GM12874 (cell line): ENCODE data around the gene CGRRF1.
A peak's percentile ranks its signal among the peaks of the same experiment; 100 is the strongest.

Experiments
- CTCF ChIP-seq: IDR thresholded peaks from 2 replicates; pipeline ENCODE4 v1.5.1; 2011; ENCODE audit warnings: low read depth, mild to moderate bottlenecking, control low read depth, low read length, moderate library complexity; ENCODE audit not compliant: insufficient read depth

Gene CGRRF1, protein sequence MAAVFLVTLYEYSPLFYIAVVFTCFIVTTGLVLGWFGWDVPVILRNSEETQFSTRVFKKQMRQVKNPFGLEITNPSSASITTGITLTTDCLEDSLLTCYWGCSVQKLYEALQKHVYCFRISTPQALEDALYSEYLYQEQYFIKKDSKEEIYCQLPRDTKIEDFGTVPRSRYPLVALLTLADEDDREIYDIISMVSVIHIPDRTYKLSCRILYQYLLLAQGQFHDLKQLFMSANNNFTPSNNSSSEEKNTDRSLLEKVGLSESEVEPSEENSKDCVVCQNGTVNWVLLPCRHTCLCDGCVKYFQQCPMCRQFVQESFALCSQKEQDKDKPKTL

DNA sequence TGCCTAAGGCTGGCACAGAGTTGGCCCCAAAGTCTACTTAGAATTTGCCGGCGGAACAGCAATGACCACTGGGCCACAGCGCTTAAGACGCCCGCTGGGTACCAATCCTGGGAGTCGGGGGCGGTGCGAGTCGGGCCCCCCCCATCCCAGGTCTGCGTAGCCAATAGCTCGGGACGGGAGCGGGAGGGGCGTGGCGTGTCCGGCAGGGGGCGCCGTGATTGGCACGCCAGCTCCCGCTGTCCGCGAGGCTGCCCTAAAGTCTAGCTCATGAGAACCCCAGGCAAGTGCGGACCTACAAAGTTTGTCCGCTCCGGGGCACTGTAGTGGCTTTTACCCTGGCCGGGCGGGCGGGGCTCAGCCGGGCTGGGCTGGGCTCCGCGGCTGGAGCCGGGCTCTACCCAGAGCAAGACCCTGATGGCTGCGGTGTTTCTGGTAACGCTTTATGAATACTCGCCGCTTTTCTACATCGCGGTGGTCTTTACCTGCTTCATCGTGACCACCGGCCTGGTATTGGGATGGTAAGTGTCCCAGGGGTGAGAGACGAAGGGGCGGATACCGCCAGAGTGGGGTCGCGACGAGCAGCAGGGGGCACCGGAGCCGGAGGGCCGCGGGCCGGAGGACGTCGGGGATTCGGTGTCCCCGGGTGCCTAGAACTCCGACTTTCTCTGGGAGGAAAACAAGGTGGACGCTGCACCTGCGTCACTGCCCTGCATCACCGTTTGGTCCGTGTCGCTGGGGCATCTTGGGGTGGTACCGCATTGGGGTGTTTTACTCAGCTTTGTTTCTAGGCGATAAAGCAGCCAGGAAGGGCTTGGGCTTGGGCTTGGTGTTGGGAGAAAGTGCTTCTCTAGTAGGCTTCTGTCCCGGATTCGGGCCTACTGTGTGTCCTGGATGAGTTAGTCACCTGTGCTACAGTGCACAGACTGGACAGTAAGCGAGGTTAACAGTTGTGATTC lies at the start of gene CGRRF1:
CGRRF1 (plus strand) TSS at position 361 of the 956 bp plus-strand sequence; CDS start at position 415, 54 bp downstream.
- TF ChIP-seq CTCF: peak; percentile 39; the same call in 1 of the 2 replicates

DNA sequence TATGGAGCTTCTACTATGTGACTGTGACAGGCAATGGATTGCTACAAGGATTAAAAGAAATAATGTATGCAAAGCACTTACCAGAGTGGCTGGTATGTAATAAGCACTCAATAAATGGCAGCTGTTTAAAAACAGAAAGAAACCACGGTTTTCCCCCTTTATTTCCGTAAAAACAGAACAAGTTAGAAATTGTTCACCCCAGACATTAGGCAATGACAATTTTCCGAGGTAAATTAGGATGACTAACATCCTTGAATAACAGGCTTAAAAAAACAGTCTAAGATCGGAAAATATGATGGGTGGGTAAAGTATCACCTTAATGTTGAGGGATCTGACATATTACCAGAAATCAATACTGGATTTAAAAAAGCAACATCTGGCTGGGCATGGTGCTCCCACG lies 47.7 kb upstream of the CGRRF1 start:
- TF ChIP-seq CTCF: no peak

DNA sequence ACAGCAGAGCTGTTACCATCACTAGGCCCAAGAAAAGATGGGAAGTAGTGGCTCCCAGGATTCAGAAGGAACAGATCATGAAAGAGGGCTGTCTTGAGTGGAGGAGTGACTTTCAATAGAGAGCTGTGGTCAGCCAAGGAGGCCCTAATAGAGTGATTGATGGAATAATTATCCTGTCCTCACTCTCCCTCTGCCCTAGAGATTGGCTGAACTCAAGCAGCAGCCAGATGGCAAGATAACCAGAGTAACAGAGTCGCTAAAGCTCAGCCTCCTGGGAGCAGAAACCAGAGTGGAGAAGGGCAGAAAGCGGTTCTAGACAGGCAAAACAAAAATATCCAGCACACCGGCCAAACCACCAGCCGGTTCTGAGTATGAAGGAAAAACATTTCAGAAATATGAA lies 44.1 kb upstream of the CGRRF1 start:
- TF ChIP-seq CTCF: no peak

DNA sequence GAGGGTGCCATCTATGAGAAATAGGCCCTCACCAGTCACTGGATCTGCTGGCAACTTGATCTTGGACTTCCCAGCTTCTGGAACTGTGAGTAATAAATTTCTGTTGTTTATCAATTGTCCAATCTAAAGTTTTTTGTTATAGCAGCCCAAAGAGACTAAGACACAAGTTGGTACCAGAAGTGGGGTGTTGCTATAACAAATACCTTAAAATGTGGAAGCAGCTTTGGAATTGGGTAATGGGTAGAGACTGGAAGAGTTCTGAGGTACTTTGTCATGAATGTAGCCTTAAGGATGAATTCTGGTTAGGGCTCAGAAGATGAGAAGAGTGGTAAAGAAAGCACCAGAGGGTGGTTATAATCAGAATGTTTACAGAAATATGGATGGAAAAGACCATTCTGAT lies 42.4 kb upstream of the CGRRF1 start:
- no peak for TF ChIP-seq CTCF

DNA sequence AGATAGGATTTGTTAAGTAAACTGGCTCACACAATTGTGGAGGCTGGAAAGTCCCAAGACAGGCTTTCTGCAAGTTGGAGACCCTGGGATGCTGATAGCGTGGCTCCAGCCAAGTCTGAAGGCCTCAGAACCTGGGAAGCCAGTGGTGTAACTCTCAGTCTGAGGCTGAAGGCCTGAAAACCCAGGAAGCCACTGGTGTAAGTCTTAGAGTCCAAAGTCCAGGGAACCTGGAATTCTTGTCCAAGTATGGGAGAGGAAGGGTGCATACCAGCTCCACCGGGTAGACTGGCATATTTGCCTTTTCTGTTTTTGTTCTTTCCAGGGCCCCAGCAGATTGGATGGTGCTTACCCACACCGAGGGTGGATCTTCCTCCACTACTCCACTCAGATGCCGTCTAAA lies 39.0 kb upstream of the CGRRF1 start:
- no peak for TF ChIP-seq CTCF

GRCh38 chr14:54471641-54472040 lies 38.1 kb upstream of the CGRRF1 start:
- no peak for TF ChIP-seq CTCF

DNA sequence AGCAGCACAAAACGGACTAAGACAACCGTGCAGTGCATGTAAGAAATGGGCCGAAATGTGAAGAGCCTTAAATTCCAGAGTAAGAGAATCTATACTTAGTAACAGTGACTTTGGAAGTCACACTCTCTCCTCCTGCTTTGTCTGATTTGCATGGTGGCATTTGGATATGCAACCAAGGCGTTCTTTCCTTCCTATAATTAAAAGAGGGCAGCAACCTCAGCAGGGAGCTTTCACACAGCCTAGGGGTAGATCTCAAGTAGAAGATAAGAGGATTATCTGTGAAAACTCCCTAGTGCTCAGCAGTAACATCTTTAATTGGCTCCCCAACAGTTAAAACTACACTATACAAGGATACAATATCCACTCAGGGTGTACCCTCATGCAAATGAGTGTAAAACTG lies 37.4 kb upstream of the CGRRF1 start:
- TF ChIP-seq CTCF: no peak
